ENCODE data around the gene KCNB1. TPM values are rescaled to one million over a fixed set of nuclear protein-coding genes. Genes with fewer than 3 reads are reported as not detected.

The KCNB1 gene
- total RNA-seq, 1 experiment from 2014 or later, result 0.68 TPM

- Mint-ChIP-seq H3K27ac (peak overlapping the region in 1 of 3 experiments; percentile 25; a peak in 1 of 7 replicates), H3K4me3 (no peak overlapping the region), H3K9me3 (no peaks in the 10 kb centered on the region), H3K36me3 (ENCODE audit: insufficient read depth in 1 of 3, low read depth in 3 of 3) (no peaks in the 10 kb centered on the region), H3K4me1 (peaks cover 0 to 4% of the 10 kb centered on the region in 2 experiments; a peak in 3 of 4 replicates), H3K27me3 (ENCODE audit: low read depth) (peaks cover 6% of the 10 kb centered on the region)
- no peak overlapping the region for H3K23ac ChIP-seq (ENCODE audit: insufficient read length, low read depth, low read length)
- no peak overlapping the region for H4K91ac ChIP-seq (ENCODE audit: insufficient read length, low read depth, low read length)
- no peak overlapping the region for H2BK5ac ChIP-seq (ENCODE audit: insufficient read length, low read length)
- H3K79me1 ChIP-seq (ENCODE audit: insufficient read depth, low read depth, low read length, poor library complexity, severe bottlenecking), result no peaks in the 10 kb centered on the region
- H3K18ac ChIP-seq (ENCODE audit: insufficient read length, low read depth, low read length), result no peak overlapping the region
- no peak overlapping the region for H4K8ac ChIP-seq (replicated peaks; ENCODE audit: insufficient read length, low read depth, low read length)
- H4K20me1 ChIP-seq (ENCODE audit: control insufficient read depth, insufficient read depth, insufficient read length), result no peaks in the 10 kb centered on the region
- H2BK120ac ChIP-seq (ENCODE audit: low read depth, low read length, poor library complexity, severe bottlenecking), result no peak overlapping the region
- no peak overlapping the region for H2BK20ac ChIP-seq (ENCODE audit: low read depth, low read length, poor library complexity, severe bottlenecking)
- no peaks in the 10 kb centered on the region for H3K9me3 ChIP-seq (ENCODE audit: control insufficient read depth, low read depth, low read length)
- H2AK5ac ChIP-seq (ENCODE audit: insufficient read length, low read length), result no peak overlapping the region
- no peaks in the 10 kb centered on the region for H3K27me3 ChIP-seq (ENCODE audit: insufficient read depth, low read length)
- no peak overlapping the region for H2BK12ac ChIP-seq (ENCODE audit: insufficient read length, low read depth, low read length)
- no peak overlapping the region for H3K9ac ChIP-seq (ENCODE audit: extremely low read depth, insufficient read length, low read length)
- TF ChIP-seq CTCF (conservative IDR thresholded peaks at IDR 0.05), result no peak
- no CpG with 5 or more reads among the region's 11 CpGs for WGBS (ENCODE audit: extremely low coverage, insufficient read length, low lambda C conversion rate)
- H3K27ac ChIP-seq (ENCODE audit: insufficient read length, low read depth, low read length), result no peak overlapping the region
- H3K79me2 ChIP-seq (ENCODE audit: insufficient read depth, low read length), result no peaks in the 10 kb centered on the region
- no peaks in the 10 kb centered on the region for H3K4me1 ChIP-seq (ENCODE audit: insufficient read depth, low read length)
- no peak overlapping the region for H3K56ac ChIP-seq (ENCODE audit: insufficient read length, low read depth, low read length)
- H4K5ac ChIP-seq (ENCODE audit: insufficient read length, low read depth, low read length), result no peak overlapping the region
- no peak for DNase-seq
- H3K14ac ChIP-seq (ENCODE audit: insufficient read depth, low read length), result no peak overlapping the region
- no peaks in the 10 kb centered on the region for H3K23me2 ChIP-seq (ENCODE audit: insufficient read length, low read depth, low read length, poor library complexity, severe bottlenecking)
- no peak overlapping the region for H2AFZ ChIP-seq (ENCODE audit: low read length)
- no peak overlapping the region for H2BK15ac ChIP-seq (ENCODE audit: low read depth, low read length)
- no peak overlapping the region for H3T11ph ChIP-seq (ENCODE audit: low read length)
- no peak overlapping the region for H3K4me2 ChIP-seq (ENCODE audit: insufficient read depth, insufficient read length, low read length)
- H3K4ac ChIP-seq (ENCODE audit: low read depth, low read length), result no peak overlapping the region
Observed at GRCh38 chr20:49395659-49396058, 86.8 kb downstream of the KCNB1 start.

Data from H9 (cell line).